NOMO-1 treated with dmso at 0.1 percent for 144 hours (cell line): ENCODE results near the gene NBEAL1.
"Not testable (repeated sequence)": the region's sequence is repeated elsewhere in the genome, so short reads cannot be mapped to it uniquely, and the experiment has no call there.

ENCODE experiments used
- DNase-seq: peaks from one replicate; lab custom pipeline; 2025; ENCODE audit not compliant: unreplicated experiment; lab: John Stamatoyannopoulos, UW

NBEAL1 gene

DNA sequence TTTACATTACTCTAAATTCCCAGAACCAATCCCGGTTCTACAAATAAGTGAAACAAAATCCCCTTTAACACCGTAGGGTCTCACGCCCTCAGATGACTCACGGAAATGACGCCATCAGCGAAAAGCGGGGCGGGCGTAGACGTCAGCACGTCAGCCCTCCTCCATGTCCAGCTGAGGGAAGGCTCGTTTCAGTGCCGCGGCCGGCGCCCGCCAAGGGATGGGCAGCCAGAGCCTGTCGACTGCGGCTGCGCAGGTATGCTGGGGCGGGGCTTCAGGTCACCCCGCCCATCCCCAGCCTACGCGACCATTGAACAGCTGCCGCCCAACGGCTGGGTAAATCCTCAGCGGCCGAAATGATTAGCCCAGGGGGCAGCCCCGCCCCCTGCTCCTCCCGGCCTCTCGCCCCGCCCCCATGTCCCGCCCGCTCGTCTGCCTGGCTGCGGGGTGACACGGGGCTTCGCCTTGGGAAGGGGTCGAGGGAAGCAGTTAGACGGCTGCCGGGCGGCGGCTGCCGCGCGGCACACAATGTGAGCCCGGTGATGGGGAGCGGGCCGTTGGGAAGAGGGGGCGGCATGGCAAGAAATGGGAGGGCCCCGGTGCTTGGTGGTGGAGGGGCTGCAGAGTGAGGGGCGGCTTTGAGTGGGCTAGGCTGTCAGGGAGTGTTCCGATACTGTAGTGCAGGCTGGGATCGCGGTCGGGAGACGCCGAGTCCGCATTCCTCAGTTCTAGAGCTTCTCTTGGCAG is at the start of gene NBEAL1:
Gene NBEAL1, plus strand, starts transcription at position 420 of the 744 bp plus-strand sequence. CDS start 1,510 bp downstream, outside the sequence.
- peak; percentile 93 for DNase-seq

DNA sequence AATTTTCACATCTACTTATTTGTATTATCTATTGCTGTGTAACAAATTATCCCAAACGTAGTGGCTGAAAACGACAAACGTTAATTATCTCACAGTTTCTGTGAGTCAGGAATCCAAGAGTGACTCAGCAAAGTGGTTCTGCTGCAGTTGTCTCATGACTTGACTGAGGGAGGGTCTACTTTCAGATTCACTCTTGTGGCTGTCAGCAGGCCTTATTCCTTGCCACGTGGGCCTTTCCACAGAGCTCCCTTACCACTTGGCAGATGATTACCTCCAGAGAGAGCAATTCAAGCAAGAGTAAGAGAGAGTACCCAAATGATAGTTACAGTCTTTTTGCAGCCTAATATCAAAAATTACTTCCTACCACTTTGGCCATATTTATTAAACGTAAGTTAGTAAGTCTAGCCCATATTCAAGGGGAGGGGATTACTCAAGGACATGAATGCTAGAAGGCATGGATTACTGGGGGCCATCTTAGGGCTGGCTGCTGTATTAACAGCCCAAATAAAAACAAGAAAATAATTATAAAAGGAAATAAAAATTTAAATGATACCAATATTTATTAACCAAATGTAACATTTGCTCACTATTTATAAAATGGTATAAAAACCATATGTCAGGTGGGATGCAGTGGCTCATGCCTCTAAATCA is 48.7 kb upstream of the NBEAL1 start:
- no peak for DNase-seq

DNA sequence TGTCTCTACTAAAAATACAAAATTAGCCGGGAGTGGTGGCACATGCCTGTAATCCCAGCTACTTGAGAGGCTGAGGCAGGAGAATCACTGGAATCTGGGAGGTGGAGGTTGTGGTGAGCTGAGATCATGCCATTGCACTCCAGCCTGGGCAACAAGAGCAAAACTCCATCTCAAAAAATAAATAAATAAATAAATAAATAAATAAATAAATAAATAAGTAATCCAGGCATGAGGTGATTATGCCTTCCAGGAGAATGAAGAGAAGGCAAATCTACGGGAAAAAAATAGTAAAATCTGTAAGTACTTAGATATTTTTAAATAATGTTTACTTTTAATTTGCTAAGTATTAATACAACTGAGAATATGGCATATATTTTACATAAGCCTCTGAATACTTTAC is 45.3 kb upstream of the NBEAL1 start:
- not testable (repeated sequence) for DNase-seq

DNA sequence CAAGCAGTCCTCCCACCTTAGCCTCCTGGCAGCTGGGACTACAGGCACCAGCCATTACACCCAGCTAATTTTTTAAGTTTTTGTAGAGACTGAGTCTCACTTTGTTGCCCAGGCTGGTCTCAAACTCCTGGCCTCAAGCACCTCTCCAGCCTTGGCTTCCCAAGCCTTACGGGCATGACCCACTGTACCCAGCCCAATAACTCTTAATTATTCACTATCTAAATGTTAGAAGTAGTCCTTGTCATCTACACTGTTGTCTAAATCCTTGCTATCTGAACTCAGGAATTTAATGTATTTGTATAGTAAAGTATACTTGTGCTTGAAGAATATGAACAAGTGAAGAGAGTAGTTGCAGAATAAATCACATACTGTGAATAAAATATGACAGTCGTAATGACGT is 37.9 kb upstream of the NBEAL1 start:
- DNase-seq, result no peak

DNA sequence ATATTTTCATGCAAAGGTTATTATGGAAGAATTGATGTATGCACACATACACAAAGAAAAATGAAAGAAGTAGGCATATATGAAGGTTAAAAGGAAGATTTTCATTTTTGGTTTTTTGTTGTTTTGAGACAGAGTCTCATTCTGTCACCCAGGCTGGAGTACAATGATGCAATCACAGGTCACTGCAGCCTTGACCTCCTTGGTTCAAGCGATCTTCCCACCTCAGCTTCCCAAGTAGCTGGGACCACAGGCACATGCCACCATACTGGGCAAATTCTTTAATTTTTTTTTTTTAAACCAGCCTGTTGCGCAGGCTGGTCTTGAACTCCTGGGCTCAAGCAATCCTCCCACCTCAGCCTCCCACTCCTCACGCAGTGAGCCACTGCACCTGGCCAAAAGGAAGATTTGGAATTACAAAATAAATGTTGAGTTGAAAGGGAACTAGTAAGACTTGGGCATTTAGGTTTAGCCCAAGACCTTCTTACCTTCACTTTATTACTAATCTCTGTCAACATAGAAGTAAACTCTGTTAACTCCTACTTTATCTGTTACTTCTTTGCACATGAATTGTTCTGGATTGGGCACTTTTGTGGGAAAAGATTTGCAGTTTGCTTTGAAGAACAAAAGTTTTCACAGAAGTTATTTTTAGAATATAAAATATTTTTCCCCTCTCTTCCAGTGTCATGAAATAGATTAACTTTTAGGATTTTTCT is 31.7 kb upstream of the NBEAL1 start:
- no peak for DNase-seq

DNA sequence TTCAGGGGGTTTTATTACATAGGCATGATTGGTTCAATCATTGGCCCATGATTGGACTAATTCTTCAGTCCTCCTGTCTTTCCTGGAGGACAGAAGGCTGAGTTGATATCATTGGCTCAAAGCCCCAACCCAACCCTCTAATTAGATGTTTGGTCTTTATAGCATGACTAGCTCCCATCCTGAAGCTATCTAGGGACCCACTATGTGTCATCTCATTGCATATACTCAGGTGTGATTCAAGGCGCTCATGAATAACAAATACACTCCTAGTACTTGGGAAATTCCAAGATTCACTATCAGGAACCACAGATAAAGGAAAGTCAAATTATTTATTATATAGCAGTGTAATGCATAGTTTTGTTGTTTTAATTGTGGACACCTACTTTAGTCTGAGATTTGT is 24.9 kb upstream of the NBEAL1 start:
- DNase-seq, result no peak

DNA sequence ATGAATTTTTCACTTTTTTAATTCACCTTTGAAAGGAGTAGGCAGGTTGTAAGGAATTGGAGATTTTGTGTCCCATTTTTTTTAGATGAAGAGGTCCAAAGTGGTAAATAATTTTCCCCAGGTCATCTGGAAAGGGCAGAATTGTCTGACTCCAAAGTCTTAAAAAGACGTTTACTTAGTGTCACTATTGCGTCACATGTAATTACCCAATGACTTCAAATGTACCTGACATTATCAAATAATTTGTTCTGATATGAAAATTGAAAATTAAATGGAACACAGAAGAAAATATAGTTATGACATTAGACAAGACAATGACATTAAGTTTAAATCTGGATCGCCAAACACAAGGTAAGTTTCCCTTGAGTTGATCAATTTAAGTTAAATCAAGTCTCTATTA is 24.2 kb upstream of the NBEAL1 start:
- no peak for DNase-seq

DNA sequence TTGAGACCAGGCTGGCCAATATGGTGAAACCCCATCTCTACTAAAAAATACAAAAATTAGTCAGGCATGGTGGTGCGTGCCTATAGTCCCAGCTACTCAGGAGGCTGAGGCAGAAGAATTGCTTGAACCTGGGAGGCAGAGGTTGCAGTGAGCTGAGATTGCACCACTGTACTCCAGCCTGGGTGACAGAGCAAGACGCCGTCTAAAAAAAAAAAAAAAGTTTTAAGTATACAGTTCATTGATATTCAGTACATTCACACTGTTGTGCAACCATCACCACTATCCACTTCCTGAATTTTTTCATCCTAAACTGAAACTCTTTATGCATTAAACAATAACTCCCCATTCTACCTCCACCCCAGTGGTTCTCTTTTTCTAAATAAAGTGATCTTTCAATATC is 17.6 kb upstream of the NBEAL1 start:
- DNase-seq, result peak; percentile 57

DNA sequence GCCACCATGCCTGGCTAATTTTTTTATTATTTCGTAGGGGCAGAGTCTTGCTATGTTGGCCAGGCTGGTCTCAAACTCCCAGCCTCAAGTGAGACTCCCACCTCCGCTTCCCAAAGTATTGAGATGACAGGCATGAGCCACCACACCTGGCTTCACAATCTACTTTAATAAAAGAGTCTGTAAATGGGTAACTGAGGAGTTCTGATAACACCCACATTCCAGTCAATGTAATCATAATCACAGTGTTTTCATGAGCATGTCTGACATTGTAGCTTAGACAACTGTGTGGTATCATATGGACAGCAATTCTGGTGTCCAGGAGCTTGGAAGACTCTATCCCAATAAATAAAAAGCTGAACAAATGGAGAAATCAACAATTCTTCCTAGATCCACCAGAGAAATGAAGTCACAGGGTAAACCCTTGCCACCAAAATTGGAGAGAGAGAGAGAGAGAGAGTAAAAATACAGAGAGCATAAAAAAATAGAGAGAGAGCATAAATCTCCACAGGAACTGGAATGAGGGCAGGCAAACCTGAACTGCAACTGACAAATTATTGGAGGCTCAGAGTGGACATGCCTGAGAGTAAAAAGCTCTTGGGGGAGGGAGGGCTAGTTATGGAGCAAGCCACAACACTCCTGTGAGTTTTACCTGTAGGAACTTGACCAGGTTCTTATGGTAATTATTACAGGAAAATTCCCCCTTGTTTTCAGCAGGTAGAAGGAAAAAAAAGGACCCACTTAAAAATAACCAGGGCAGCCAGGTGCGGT is 12.4 kb upstream of the NBEAL1 start:
- DNase-seq, result no peak

DNA sequence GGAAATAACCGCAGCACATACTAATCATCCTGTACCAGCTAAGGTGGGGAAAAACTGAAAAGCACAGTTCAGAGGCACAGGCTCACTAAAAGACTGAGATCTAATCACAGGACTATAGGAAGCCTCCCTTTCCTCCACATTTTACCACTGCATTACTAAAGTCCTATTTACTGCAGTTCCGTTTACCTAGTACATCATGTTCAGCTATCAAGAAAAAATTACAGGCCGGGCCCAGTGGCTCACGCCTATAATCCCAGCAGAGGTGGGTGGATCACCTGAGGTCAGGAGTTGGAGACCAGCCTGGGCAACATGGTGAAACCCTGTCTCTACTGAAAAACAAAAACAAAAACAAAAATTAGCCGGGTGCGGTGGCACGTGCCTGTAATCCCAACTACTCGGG is 11.0 kb upstream of the NBEAL1 start:
- DNase-seq, result no peak

DNA sequence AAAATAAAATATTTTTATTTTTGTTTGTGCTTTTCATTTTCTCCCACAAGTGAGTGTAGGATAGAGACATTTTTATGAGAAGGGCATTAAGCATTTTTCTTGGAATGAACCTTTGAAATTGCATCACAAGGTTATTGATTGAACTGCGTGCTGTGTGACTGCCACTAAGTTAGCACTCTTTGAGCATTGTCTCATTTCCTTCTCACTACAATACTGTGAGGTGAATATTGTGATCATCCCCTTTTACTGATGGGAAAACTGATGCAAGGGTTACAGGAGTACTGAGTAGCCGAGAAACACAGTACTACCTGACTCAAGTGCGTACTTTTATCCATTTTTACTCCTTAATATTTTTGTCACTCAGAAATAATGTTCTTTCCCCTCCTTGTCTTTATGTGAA is 2.0 kb downstream of the NBEAL1 start:
- DNase-seq, result no peak

DNA sequence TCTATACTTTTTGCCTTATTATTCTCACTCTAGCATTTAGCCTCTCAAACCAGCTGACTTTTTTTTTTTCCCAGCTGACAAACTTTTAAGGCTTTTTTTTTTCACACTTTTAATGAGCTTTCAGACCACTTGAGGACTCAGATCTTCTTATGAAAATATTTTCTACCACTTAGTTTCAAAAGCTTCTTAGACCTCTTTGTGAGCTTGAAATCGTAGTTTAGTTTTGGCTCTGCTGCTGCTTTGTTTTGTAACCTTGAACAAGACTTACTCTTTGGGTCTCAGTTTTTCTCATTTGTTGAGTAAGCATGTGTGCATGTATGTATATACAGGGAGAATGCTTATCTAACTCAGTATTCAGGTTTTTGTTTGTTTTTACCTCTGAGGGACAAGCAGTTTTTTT is 3.5 kb downstream of the NBEAL1 start:
- no peak for DNase-seq

DNA sequence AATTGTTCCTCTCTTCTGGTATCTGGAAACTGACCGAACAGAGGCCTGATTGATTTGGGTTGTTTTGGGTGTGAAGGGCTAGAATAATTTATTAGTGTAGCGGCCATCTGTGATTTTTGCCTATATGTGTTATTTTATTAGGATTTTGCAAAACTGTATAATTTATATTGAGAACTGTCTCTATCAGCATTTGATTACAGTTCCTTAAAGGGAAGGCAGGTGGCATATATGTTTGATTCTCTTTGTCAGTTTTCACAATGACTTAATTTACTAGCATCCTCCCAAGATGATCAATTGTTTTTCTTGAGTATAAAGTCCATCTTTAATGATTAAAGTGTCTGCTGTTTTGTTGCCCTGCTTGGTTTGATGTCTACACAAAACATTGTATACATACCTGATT is 4.5 kb downstream of the NBEAL1 start:
- DNase-seq, result no peak

DNA sequence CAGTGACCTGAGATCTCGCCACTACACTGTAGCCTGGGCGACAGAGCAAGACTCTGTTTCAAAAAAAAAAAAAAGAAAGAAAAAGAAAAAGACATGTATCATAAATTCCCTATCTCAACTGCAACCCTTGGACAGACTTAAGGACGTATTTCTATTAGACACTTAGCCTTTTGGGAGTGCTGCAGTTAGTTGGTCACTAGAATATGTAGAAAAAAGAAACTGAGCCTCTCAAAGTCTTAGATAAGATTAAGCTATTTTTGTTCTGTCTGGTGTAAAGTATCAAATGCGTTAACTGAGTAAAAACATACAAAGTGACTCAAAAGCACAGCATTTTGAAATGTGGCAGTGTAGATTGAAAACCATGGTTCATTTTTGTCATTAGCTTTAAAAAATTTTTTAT is 7.3 kb downstream of the NBEAL1 start:
- DNase-seq, result no peak

DNA sequence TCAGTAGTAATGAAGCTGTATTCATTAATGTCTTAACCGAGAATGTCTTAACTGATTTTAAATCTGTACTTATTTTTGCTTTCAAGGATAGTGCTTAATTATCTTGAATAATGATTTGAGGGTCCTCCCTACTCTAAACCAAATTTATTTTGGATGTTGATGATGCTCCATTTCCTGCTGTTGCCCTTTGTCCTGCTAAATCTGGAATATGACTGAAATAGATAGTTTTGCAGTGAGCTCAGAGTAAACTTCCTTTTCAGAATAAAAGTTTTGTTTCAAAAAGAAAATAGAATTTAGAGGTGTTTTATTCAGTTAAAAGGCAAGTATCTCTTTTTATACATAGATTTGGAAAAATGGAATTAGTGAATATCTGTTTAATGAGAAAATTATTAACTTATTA is 8.1 kb downstream of the NBEAL1 start:
- DNase-seq, result no peak

DNA sequence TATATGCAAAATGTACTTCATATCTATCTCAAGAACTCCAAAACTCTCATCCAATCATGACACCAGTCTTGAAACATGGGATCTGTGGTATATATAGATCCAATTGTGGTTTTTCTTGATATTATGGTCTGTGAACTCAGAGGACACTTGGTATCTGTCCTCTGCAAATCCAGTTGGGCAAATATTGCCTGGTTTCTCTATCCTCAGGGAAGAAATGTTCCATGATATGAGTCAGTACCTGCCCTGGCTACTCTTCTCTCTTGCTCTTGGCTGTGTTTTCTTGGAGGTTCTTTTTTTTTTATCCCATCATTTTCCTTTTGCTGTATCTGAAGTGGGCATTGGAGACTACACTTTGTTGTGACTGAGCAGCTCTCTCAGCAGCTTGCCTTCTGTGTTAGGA is 10.9 kb downstream of the NBEAL1 start:
- DNase-seq, result no peak

DNA sequence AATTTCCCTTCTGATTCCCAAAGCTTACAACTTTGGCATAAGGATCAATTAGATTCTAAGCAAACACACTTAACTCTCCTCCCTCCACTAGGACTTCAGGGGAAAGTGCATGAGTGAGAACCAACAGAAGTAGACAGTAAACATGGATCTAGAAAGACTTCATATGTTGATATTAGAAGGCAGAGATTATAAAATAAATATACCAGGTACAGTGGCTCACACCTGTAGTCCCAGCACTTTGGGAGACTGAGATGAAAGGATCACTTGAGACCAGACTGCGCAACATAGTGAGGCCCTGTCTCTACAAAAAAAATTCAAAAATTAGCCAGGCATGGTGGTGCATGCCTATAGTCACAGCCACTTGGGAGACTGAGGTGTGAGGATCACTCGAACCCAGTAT is 15.9 kb downstream of the NBEAL1 start:
- no peak for DNase-seq

DNA sequence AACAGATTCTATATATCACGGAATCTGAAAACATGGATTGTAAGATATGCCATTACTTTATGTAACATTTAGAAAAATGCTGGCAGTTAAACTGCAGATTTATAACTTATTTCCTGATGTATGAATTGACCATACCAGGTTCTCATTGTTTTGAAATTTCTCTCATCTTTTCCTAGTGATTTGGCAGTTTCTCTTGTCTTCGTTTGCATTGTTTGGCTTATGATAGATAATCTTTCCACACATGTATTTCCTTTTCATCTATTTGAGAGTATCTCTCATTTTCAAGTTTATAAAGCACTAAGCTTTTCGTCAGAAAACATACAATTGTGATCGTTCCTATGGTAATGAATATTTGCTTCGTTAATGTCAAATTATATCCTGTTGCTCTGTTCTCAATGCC is 16.3 kb downstream of the NBEAL1 start:
- no peak for DNase-seq

DNA sequence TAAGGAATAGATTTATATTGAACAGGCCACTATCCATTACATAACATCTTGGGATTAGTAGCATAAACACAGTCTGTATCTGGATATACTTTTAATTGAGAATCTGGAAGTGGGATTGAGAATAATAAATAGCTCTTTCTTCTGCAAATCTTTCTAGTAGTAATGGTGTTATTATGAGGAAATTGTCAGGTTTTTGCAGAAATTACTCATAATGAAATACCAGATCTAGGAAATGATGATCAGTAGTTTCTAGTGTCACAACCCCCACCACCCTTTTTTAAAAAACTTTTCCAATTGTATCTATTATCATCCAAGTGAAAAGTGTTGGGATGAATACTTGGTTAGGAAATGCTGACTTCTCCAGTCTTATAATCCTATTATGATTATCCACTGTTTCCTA is 18.7 kb downstream of the NBEAL1 start:
- no peak for DNase-seq

DNA sequence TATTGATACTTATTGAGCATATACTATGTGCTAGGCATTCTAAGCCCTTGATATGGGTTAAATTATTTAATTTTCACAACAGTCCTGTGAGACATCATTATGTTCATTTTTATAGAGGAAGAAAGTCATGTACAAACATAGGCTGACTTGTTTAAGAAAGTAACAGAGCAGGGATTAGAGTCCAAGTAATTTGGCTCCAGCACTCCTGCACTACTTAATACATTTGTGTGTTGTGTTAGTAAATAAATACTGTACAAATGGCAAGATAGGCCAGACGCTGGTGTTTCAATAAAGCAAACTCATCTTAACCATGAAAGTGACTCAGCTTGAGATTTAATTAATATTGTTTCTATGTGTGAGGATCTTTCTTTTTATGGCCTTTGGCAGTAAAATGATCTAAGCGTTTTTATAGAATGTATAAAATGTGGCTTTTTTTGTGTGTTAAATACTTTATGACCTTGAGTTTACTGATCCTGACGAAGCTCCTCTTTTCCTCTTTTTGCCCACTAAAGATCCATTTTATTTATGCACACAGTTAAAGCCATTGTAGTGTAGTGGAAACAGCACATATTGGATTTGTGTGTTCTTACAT is 21.3 kb downstream of the NBEAL1 start:
- no peak for DNase-seq

DNA sequence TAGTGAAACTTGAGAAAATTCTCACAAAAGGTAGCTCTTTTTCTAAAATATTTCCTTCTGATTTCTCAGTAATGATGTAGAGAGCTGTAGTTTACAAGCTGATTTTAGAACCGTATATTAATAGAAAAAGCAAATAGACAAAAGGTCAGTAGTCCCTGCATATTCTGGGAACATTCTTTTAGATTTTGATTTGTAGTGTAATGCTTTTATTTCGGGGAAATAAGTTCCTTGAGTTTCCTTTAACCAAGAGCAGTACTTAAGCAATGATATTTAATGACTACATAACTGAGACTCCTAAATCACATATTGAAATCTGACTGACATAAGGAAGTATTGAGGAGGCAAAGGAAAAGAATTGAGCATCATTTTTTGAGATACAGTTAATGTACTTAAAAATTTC is 22.4 kb downstream of the NBEAL1 start:
- no peak for DNase-seq
